ENCODE data around the gene ATCAY.

Gene ATCAY

GRCh38 chr19:3840804-3841203 lies 39.7 kb upstream of the ATCAY start:
- no peak for DNase-seq (ENCODE audit: low read depth)
- H3K4me3 ChIP-seq (ENCODE audit: low read depth, low read length): no peak overlapping the region
- TF ChIP-seq POLR2A (IDR thresholded peaks at IDR 0.05; ENCODE audit: extremely low read depth, insufficient read length): no peak
- TF ChIP-seq MYC (IDR thresholded peaks at IDR 0.05; ENCODE audit: low read depth, low read length): no peak
- TF ChIP-seq, protein P1, sequence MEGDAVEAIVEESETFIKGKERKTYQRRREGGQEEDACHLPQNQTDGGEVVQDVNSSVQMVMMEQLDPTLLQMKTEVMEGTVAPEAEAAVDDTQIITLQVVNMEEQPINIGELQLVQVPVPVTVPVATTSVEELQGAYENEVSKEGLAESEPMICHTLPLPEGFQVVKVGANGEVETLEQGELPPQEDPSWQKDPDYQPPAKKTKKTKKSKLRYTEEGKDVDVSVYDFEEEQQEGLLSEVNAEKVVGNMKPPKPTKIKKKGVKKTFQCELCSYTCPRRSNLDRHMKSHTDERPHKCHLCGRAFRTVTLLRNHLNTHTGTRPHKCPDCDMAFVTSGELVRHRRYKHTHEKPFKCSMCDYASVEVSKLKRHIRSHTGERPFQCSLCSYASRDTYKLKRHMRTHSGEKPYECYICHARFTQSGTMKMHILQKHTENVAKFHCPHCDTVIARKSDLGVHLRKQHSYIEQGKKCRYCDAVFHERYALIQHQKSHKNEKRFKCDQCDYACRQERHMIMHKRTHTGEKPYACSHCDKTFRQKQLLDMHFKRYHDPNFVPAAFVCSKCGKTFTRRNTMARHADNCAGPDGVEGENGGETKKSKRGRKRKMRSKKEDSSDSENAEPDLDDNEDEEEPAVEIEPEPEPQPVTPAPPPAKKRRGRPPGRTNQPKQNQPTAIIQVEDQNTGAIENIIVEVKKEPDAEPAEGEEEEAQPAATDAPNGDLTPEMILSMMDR (IDR thresholded peaks at IDR 0.05; ENCODE audit: low read depth, low read length): no peak
- TF ChIP-seq MAX (IDR thresholded peaks at IDR 0.05; ENCODE audit: low read depth, low read length): no peak

DNA sequence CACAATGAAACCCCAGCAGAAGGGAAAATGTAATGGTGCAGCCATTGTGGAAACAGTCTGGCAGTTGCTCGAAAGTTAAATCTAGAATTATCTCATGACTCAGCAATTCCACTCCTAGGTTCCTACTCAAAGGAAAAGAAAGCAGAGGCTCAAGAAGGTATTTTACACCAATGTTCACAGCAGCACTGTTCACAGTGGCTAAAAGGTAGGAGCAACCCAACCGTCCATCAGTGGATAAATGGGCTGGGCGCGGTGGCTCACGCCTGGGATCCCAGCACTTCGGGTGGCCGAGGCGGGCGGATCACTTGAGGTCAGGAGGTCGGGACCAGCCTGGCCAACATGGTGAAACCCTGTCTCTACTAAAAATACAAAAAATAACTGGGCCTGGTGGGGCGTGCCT lies 37.5 kb upstream of the ATCAY start:
- TF ChIP-seq POLR2A (IDR thresholded peaks at IDR 0.05; ENCODE audit: extremely low read depth, insufficient read length): no peak
- TF ChIP-seq, protein P1 (IDR thresholded peaks at IDR 0.05; ENCODE audit: low read depth, low read length): no peak
- TF ChIP-seq MAX (IDR thresholded peaks at IDR 0.05; ENCODE audit: low read depth, low read length): no peak
- no peak for TF ChIP-seq MYC (IDR thresholded peaks at IDR 0.05; ENCODE audit: low read depth, low read length)
- DNase-seq (ENCODE audit: low read depth): no peak
- H3K4me3 ChIP-seq (ENCODE audit: low read depth, low read length): no peak overlapping the region

DNA sequence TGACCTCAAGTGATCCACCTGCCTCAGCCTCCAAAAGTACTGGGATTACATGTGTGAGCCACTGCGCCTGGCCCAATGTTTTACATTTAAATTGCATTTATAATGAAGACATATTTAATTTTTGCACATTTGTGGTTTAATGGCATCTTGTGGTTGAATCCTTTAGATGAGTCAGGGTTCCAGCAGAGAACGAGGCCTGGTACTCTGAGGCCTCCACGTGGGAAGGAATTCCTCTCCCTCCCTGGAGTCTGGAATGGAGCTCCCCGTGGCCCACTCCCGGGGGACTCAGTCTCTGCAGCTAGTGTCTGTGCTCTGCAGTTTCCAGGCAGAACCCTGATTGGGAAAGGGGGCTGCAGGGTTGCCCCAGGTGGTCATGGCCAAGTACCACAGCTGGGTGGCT lies 35.9 kb upstream of the ATCAY start:
- no peak overlapping the region for H3K4me3 ChIP-seq (ENCODE audit: low read depth, low read length)
- TF ChIP-seq MAX (IDR thresholded peaks at IDR 0.05; ENCODE audit: low read depth, low read length): no peak
- TF ChIP-seq, protein P1 (IDR thresholded peaks at IDR 0.05; ENCODE audit: low read depth, low read length): no peak
- no peak for TF ChIP-seq POLR2A (IDR thresholded peaks at IDR 0.05; ENCODE audit: extremely low read depth, insufficient read length)
- no peak for TF ChIP-seq MYC (IDR thresholded peaks at IDR 0.05; ENCODE audit: low read depth, low read length)
- DNase-seq (ENCODE audit: low read depth): no peak

GRCh38 chr19:3849092-3849491 lies 31.4 kb upstream of the ATCAY start:
- TF ChIP-seq MYC (IDR thresholded peaks at IDR 0.05; ENCODE audit: low read depth, low read length) (no peak), MAX (IDR thresholded peaks at IDR 0.05; ENCODE audit: low read depth, low read length) (no peak), POLR2A (IDR thresholded peaks at IDR 0.05; ENCODE audit: extremely low read depth, insufficient read length) (no peak)
- TF ChIP-seq, protein P1 (IDR thresholded peaks at IDR 0.05; ENCODE audit: low read depth, low read length): no peak
- no peak overlapping the region for H3K4me3 ChIP-seq (ENCODE audit: low read depth, low read length)
- DNase-seq (ENCODE audit: low read depth): no peak

GRCh38 chr19:3849787-3850186 lies 30.7 kb upstream of the ATCAY start:
- no peak for TF ChIP-seq MYC (IDR thresholded peaks at IDR 0.05; ENCODE audit: low read depth, low read length)
- no peak for TF ChIP-seq MAX (IDR thresholded peaks at IDR 0.05; ENCODE audit: low read depth, low read length)
- no peak for TF ChIP-seq POLR2A (IDR thresholded peaks at IDR 0.05; ENCODE audit: extremely low read depth, insufficient read length)
- TF ChIP-seq, protein P1 (IDR thresholded peaks at IDR 0.05; ENCODE audit: low read depth, low read length): no peak
- no peak for DNase-seq (ENCODE audit: low read depth)
- H3K4me3 ChIP-seq (ENCODE audit: low read depth, low read length): no peak overlapping the region
